Memory B cell (primary cell): ENCODE results near the gene IDH3A.

ENCODE experiments used
- ATAC-seq: fragments of 150-1000 bp; cut with Tn5 transposase; 2 replicates; pipeline ENCODE4 v1.10.0; 2021; ENCODE audit warnings: low read depth, mild to moderate bottlenecking, moderate library complexity
- DNase-seq, 2 donors: peaks; one replicate each; pipeline ENCODE4 v3.0.0; 2022; ENCODE audit warnings: low spot score in 2 of 2
- H3K27ac Mint-ChIP-seq: one replicate; pipeline ENCODE4 v1.8.0; 2022; ENCODE audit warnings: mild to moderate bottlenecking, moderate library complexity, mixed read lengths
- H3K27me3 Mint-ChIP-seq: one replicate; pipeline ENCODE4 v1.8.0; 2022; ENCODE audit warnings: mixed read lengths
- H3K36me3 Mint-ChIP-seq: one replicate; pipeline ENCODE4 v1.8.0; 2022; ENCODE audit warnings: mild to moderate bottlenecking, mixed read lengths
- H3K4me1 Mint-ChIP-seq: one replicate; pipeline ENCODE4 v1.8.0; 2022; ENCODE audit warnings: mixed read lengths
- H3K4me3 Mint-ChIP-seq: one replicate; pipeline ENCODE4 v1.8.0; 2022; ENCODE audit warnings: mild to moderate bottlenecking, moderate library complexity, mixed read lengths
- H3K9me3 Mint-ChIP-seq: one replicate; pipeline ENCODE4 v1.8.0; 2022; ENCODE audit warnings: mixed read lengths

Gene IDH3A

DNA sequence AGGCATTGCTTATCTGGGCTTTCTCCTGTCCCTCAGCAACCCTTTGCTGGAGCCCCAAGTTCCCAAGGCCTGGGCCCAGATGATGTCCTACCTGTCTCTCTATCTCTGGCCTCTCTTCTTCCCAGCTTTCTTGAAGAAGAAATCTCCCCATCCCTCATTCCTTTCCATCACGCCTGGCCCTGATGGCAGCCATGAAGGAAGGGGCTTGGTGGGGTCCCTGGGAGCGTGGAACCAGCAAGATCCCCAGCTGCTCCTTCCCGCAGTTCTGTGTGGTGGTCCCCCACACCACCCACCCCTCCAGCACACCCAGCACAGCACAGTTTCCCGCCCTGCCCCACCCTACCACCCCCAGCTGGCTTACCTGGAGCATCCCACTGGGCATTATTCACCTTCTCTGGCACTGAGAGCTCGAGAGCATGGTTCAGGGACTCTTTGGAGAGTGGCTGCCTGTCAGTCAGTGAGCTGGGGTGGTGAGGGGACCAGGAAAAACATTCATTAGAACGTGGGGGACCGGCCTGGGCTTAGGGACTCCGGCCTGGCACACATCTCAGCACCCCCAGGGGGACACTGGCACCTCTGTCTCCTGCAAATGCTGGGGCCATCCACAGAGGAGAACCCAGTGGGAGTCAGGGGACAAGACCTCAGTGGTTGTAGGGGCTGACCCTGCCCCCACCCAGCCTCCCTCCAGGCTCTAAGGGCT is 58.6 kb downstream of the IDH3A start:
- H3K4me1 Mint-ChIP-seq = no peaks in the 10 kb centered on the region
- no peaks in the 10 kb centered on the region for H3K36me3 Mint-ChIP-seq
- no peak overlapping the region for H3K27ac Mint-ChIP-seq
- DNase-seq (peak in 1 of 2 donors; percentile 6), ATAC-seq (no peak)
- H3K4me3 Mint-ChIP-seq = no peak overlapping the region
- peaks cover 12% of the 10 kb centered on the region for H3K27me3 Mint-ChIP-seq
- H3K9me3 Mint-ChIP-seq = no peaks in the 10 kb centered on the region

DNA sequence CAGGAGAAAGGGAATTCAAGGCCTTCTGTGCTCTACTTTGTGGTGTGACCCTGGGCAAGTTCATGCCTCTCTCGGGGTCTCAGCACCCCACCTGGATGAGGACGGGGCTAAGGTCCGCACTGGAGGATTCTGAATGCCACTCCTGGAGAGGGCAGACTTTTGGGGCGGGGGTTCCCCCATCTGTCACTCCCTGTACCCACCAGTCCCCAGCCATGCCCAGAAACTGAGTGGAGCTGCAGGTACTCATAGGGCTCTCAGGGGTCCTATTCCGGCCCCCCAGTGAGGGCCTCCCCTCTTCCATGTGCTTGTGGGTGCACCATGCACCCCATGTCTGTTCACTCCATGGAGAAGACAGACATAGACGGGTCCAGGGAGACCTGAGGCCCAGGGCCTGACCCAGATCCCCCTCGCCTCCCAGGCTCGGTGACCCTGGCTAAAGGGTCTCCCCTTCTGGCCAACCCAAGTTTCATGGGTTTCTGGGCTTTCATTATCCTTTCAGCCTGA is 59.2 kb downstream of the IDH3A start:
- ATAC-seq = no peak
- Mint-ChIP-seq H3K4me1 (no peaks in the 10 kb centered on the region), H3K4me3 (no peak overlapping the region), H3K27ac (no peak overlapping the region), H3K27me3 (peaks cover 12% of the 10 kb centered on the region), H3K9me3 (no peaks in the 10 kb centered on the region), H3K36me3 (no peaks in the 10 kb centered on the region)
- peak in 1 of 2 donors; percentile 8 for DNase-seq

DNA sequence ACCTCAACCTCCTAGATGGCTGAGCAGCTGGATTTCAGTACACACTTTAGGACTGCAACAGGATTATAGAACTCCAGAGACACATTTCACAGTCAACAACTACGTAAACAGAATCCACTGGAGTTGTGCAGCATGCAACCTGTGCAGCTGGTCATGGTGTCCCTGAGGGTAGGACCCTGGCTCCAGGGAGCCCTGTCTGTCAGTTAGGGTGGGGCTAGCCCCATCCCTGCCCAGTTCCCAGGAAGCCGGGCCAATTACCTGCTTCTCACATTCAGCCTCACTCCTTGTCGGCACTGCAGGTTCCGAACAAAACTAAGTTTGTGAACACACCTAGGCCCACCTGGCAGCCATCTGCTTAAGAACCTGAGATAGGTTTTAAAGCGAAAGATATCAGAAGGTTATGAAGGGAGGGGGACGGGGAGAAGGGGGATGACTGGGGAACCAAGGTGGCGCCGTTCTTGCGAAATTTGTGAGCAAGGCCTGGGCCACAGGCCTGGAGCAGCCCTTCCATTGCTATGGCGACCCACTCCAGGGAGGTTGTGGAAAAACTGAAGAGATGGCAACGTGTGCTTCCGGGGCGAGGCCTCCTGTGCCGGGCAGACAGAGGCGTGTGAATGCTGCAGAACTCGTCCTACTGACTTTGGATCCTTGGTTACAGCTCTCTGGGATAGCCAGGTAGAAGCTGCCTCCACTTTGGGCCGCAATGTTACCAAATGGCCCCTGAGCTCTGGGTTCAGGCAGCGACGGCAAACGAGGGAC is 59.9 kb downstream of the IDH3A start:
- no peaks in the 10 kb centered on the region for H3K4me1 Mint-ChIP-seq
- H3K27me3 Mint-ChIP-seq = peaks cover 13% of the 10 kb centered on the region
- DNase-seq (peak in 1 of 2 donors; percentile 7), ATAC-seq (no peak)
- H3K4me3 Mint-ChIP-seq = no peak overlapping the region
- no peaks in the 10 kb centered on the region for H3K36me3 Mint-ChIP-seq
- H3K27ac Mint-ChIP-seq = no peak overlapping the region
- H3K9me3 Mint-ChIP-seq = no peaks in the 10 kb centered on the region

GRCh38 chr15:78209646-78210348 is 60.6 kb downstream of the IDH3A start:
- Mint-ChIP-seq H3K4me1 (no peaks in the 10 kb centered on the region), H3K27me3 (peaks cover 13% of the 10 kb centered on the region), H3K27ac (no peak overlapping the region), H3K4me3 (no peak overlapping the region), H3K36me3 (no peaks in the 10 kb centered on the region), H3K9me3 (no peaks in the 10 kb centered on the region)
- no peak for DNase-seq
- no peak for ATAC-seq

DNA sequence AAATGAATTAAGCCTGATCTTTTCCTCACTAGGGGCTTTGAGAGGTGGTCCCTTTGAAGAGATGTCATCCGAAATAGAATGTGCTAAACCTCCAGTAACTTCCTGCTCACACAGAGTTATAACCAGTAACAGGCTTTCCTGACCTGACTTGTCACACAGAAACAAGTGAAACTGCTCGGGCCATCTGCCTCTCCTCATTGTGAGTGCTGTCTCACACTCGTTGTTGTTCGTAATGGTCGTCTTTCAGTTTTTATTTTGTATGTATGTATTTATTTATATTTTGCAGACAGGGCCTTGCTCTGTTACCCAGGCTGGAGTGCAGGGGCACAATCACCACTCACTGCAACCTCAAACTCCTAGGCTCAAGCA is 61.2 kb downstream of the IDH3A start:
- no peak overlapping the region for H3K4me3 Mint-ChIP-seq
- no peak overlapping the region for H3K27ac Mint-ChIP-seq
- DNase-seq = no peak
- no peaks in the 10 kb centered on the region for H3K9me3 Mint-ChIP-seq
- no peaks in the 10 kb centered on the region for H3K36me3 Mint-ChIP-seq
- ATAC-seq = no peak
- no peaks in the 10 kb centered on the region for H3K4me1 Mint-ChIP-seq
- H3K27me3 Mint-ChIP-seq = peaks cover 15% of the 10 kb centered on the region

DNA sequence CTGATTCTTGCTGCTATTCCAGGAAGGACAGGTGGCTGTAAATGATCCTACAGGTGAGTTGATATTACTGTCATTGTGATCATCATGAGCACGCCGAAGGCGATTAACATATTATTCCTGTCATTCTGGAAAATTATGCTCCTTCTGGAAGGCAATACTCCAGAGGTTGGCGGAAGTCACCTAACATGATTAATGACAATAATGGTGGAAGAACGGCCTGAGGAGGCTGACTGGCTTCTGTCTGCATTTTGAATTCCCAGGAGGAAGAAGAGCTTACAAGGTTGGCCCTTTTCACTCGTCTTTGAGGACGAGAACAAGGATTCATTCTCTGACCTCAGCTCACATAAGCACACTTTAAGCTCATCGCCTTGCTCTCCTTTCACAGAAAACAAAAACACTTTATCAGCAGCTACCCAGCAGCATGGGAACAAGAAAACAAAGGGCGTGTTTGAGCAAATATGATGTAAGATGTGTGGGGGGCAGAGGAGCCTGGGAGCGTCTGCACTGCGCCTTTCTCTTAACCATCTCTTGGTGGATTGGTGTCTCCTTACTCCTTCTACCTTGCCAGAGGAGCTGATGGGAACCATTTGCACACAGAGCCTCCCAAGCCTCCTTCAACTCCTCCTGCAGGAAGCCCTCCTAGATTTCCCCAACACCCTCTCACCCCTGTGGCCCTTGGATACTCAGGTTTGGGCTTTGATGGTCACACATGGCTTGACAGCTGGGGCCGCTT is 62.2 kb downstream of the IDH3A start:
- Mint-ChIP-seq H3K27me3 (peaks cover 15% of the 10 kb centered on the region), H3K9me3 (no peaks in the 10 kb centered on the region), H3K27ac (no peak overlapping the region), H3K4me1 (no peaks in the 10 kb centered on the region), H3K36me3 (no peaks in the 10 kb centered on the region), H3K4me3 (no peak overlapping the region)
- ATAC-seq (no peak), DNase-seq (no peak)

DNA sequence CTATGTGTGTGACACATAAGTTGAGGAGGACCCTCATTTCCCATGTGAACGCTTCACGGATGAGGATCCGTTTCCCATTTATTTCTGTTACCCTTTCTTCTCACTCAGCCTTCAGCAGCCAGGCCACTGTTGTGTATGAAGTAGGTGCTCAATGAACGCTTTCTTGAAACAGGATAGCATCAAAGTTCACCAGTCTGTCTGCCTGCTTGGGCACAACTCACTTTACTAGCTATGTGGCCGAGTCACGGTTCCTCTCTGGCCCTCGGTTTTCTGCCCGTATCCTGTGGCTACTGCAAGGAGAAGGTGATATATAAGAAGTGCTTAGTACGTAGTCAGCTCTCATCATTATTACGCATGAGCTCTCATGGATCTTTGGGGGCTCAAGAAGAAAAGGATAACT is 62.8 kb downstream of the IDH3A start:
- no peak for DNase-seq
- peaks cover 15% of the 10 kb centered on the region for H3K27me3 Mint-ChIP-seq
- H3K4me1 Mint-ChIP-seq = no peaks in the 10 kb centered on the region
- H3K4me3 Mint-ChIP-seq = no peak overlapping the region
- no peaks in the 10 kb centered on the region for H3K9me3 Mint-ChIP-seq
- no peak overlapping the region for H3K27ac Mint-ChIP-seq
- H3K36me3 Mint-ChIP-seq = no peaks in the 10 kb centered on the region
- ATAC-seq = no peak

- no peaks in the 10 kb centered on the region for H3K9me3 Mint-ChIP-seq
- no peaks in the 10 kb centered on the region for H3K4me1 Mint-ChIP-seq
- H3K27ac Mint-ChIP-seq = no peak overlapping the region
- ATAC-seq = no peak
- H3K4me3 Mint-ChIP-seq = no peak overlapping the region
- no peaks in the 10 kb centered on the region for H3K36me3 Mint-ChIP-seq
- DNase-seq = no peak
- H3K27me3 Mint-ChIP-seq = peaks cover 18% of the 10 kb centered on the region
These were observed 63.6 kb downstream of the IDH3A start for GRCh38 chr15:78212546-78213424.

DNA sequence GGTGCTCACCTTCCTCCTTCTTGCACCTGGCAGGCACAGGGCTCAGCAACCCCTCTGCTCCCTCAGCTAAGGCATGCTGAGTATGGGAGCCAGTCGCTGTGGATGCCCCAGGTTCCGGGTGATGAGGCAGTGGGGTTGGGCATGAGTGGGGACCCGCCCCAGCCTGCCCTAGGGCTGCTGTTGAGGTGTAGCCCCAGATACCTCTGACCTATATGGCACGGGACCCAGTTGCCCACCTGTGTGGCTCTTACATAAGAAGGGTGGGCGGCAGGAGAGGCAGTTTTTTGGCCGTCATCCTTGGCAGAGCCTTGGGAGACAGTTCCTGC is 64.2 kb downstream of the IDH3A start:
- Mint-ChIP-seq H3K4me1 (no peaks in the 10 kb centered on the region), H3K9me3 (no peaks in the 10 kb centered on the region), H3K27me3 (peaks cover 18% of the 10 kb centered on the region), H3K4me3 (no peak overlapping the region), H3K27ac (no peak overlapping the region), H3K36me3 (no peaks in the 10 kb centered on the region)
- no peak for DNase-seq
- no peak for ATAC-seq

DNA sequence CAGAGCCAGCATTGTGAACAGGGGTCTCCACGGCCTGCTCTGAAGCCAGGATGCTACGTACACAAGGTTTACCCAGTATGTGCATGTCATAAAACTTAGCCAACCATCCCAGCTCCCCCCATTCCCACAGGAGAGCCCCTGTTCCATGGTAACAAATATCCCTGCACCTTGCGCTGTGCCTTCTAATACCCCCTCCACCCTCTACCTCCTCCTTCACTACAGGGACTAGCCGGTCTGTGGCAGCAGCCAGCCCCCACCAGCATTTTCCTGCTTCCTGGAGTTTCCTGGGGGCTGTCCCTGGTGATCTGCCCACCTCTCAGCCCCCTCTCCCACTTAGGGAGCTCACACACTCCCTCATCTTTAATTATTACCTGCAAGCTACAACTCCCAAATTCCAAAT is 64.8 kb downstream of the IDH3A start:
- no peaks in the 10 kb centered on the region for H3K4me1 Mint-ChIP-seq
- ATAC-seq (no peak), DNase-seq (no peak)
- no peaks in the 10 kb centered on the region for H3K36me3 Mint-ChIP-seq
- no peak overlapping the region for H3K4me3 Mint-ChIP-seq
- H3K9me3 Mint-ChIP-seq = no peaks in the 10 kb centered on the region
- peaks cover 18% of the 10 kb centered on the region for H3K27me3 Mint-ChIP-seq
- no peak overlapping the region for H3K27ac Mint-ChIP-seq

GRCh38 chr15:78216276-78217104 is 67.3 kb downstream of the IDH3A start:
- Mint-ChIP-seq H3K4me3 (no peak overlapping the region), H3K4me1 (no peaks in the 10 kb centered on the region), H3K27me3 (peaks cover 11% of the 10 kb centered on the region), H3K36me3 (no peaks in the 10 kb centered on the region), H3K9me3 (no peaks in the 10 kb centered on the region), H3K27ac (no peak overlapping the region)
- ATAC-seq = no peak
- no peak for DNase-seq

- Mint-ChIP-seq H3K9me3 (no peaks in the 10 kb centered on the region), H3K27ac (no peak overlapping the region), H3K27me3 (peaks cover 4% of the 10 kb centered on the region), H3K4me1 (peaks cover 1% of the 10 kb centered on the region), H3K4me3 (no peak overlapping the region), H3K36me3 (no peaks in the 10 kb centered on the region)
- no peak for DNase-seq
- ATAC-seq = no peak
These were observed 71.6 kb downstream of the IDH3A start for GRCh38 chr15:78220713-78221112.
